A549 (cell line): ENCODE data around the gene NRXN3. TPM values are rescaled to one million over a fixed set of nuclear protein-coding genes. Genes with fewer than 3 reads are reported as not detected.
"Not testable (repeated sequence)": the region's sequence is repeated elsewhere in the genome, so short reads cannot be mapped to it uniquely, and the experiment has no call there.

Experiments used
- ATAC-seq, 2 experiments: fragments of 200-7000 bp in 1 of 2; fragments of >200 bp in 1 of 2; cut with Nextera tagmentation in 1 of 2; cut with Tn5 transposase in 1 of 2; 3 replicates each; pipeline versions ENCODE4 v1.8.0 to v1.9.1; 2018 to 2020; ENCODE audit warnings: mild to moderate bottlenecking in 1 of 2, moderate library complexity in 1 of 2
- CTCF ChIA-PET: fragments of 300-600 bp; sonication (Branson Sonifier 250); formaldehyde crosslinking; extraction: SDS; loops from one replicate; lab custom pipeline; 2021; ENCODE audit warnings: antibody characterized with exemption, inconsistent platforms; lab: Yijun Ruan, JAX
- POLR2A ChIA-PET: fragments of 350-600 bp; formaldehyde crosslinking; extraction: SDS; loops from one replicate; lab custom pipeline; 2021; ENCODE audit warnings: antibody characterized with exemption, inconsistent platforms; lab: Yijun Ruan, JAX
- DNase-seq, 2 experiments: peaks; one replicate each; pipeline versions ENCODE4 v3.0.0 to v3.0.0-alpha.2; 2011 to 2016; ENCODE audit warnings: low read depth in 1 of 2, low spot score in 1 of 2
- FAIRE-seq: peaks from 2 replicates; lab custom pipeline; 2011; peaks lifted over from hg19 to GRCh38; lab: Jason Lieb, UNC
- H3K27ac ChIP-seq, 2 experiments: fragments of >200 bp; sonication (Bioruptor Twin); formaldehyde crosslinking; 3 replicates each; pipeline ENCODE4 v1.5.1; 2016 to 2017
- H3K4me1 ChIP-seq: fragments of >200 bp; sonication (Bioruptor Twin); formaldehyde crosslinking; 3 replicates; pipeline ENCODE4 v1.6.1; 2016
- H3K4me2 ChIP-seq: fragments of >200 bp; sonication (Bioruptor Twin); formaldehyde crosslinking; 3 replicates; pipeline ENCODE4 v1.6.1; 2016
- H3K4me3 ChIP-seq: fragments of >200 bp; sonication (Bioruptor Twin); formaldehyde crosslinking; 3 replicates; pipeline ENCODE4 v1.5.1; 2016
- H3K9me3 ChIP-seq: fragments of >200 bp; sonication (Bioruptor Twin); formaldehyde crosslinking; 3 replicates; pipeline ENCODE4 v1.6.1; 2016
- CBX8 ChIP-seq: fragments of 200-600 bp; sonication (generic); IDR thresholded peaks from 2 replicates; pipeline ENCODE4 v1.6.1; 2016
- EP300 ChIP-seq, 2 experiments: fragments of >200 bp; sonication (Bioruptor Twin); formaldehyde crosslinking; IDR thresholded peaks; 2 replicates in 1 of 2; 3 replicates in 1 of 2; pipeline ENCODE4 v1.6.1; 2016 to 2017
- ESRRA ChIP-seq: fragments of 150-350 bp; IDR thresholded peaks from 2 replicates; pipeline ENCODE4 v1.6.1; 2014; ENCODE audit warnings: mild to moderate bottlenecking, low read length, borderline replicate concordance
- HOXB13 ChIP-seq: fragments of 250-450 bp; sonication (Bioruptor Pico); IDR thresholded peaks from 2 replicates; pipeline ENCODE4 v1.5.0; 2020; ENCODE audit warnings: low read depth, mild to moderate bottlenecking, moderate library complexity
- HOXB5 ChIP-seq: fragments of 250-450 bp; sonication (Bioruptor Pico); IDR thresholded peaks from 2 replicates; pipeline ENCODE4 v1.5.0; 2020; ENCODE audit warnings: mild to moderate bottlenecking, moderate library complexity
- JUNB ChIP-seq: fragments of >200 bp; sonication (Bioruptor Twin); formaldehyde crosslinking; IDR thresholded peaks from 2 replicates; pipeline ENCODE4 v1.6.1; 2016
- KDM1A ChIP-seq: fragments of 200-600 bp; sonication (generic); IDR thresholded peaks from 2 replicates; pipeline ENCODE4 v1.6.1; 2016; ENCODE audit warnings: low read depth, mild to moderate bottlenecking
- KDM5A ChIP-seq: fragments of 200-600 bp; sonication (generic); IDR thresholded peaks from 2 replicates; pipeline ENCODE4 v1.6.1; 2016; ENCODE audit warnings: antibody characterized with exemption, mild to moderate bottlenecking
- MYC ChIP-seq: IDR thresholded peaks from 2 replicates; pipeline ENCODE4 v1.6.1; 2012; ENCODE audit warnings: mild to moderate bottlenecking, inconsistent platforms, low read length, improper control_type of control experiment, borderline replicate concordance
- NPAS2 ChIP-seq: fragments of 250-450 bp; sonication (Bioruptor Pico); IDR thresholded peaks from 2 replicates; pipeline ENCODE4 v1.8.0; 2022; ENCODE audit warnings: mild to moderate bottlenecking, moderate library complexity, borderline replicate concordance
- PHF8 ChIP-seq: fragments of 200-600 bp; sonication (generic); IDR thresholded peaks from 2 replicates; pipeline ENCODE4 v1.6.1; 2016; ENCODE audit warnings: low read depth, mild to moderate bottlenecking, antibody characterized with exemption, moderate library complexity, borderline replicate concordance
- POLR2A ChIP-seq: IDR thresholded peaks from 2 replicates; pipeline ENCODE4 v1.6.1; 2012; ENCODE audit warnings: mild to moderate bottlenecking, low read length
- RFX5 ChIP-seq: fragments of 450-650 bp; IDR thresholded peaks from 2 replicates; pipeline ENCODE4 v1.7.1; 2014; ENCODE audit warnings: antibody characterized with exemption, mild to moderate bottlenecking, moderate library complexity
- SREBF2 ChIP-seq: fragments of 450-650 bp; IDR thresholded peaks from 2 replicates; pipeline ENCODE4 v1.6.1; 2014; ENCODE audit warnings: mild to moderate bottlenecking, moderate library complexity
- TP53 ChIP-seq: fragments of 250-450 bp; sonication (Bioruptor Pico); IDR thresholded peaks from 2 replicates; pipeline ENCODE4 v1.5.0; 2021; ENCODE audit warnings: mild to moderate bottlenecking, moderate library complexity
- ZNF302 ChIP-seq: fragments of 250-450 bp; sonication (Bioruptor Pico); IDR thresholded peaks from 2 replicates; pipeline ENCODE4 v1.9.0; 2021; ENCODE audit warnings: inconsistent platforms, mild to moderate bottlenecking, moderate library complexity
- ZSCAN20 ChIP-seq: fragments of 250-450 bp; sonication (Bioruptor Pico); IDR thresholded peaks from 2 replicates; pipeline ENCODE4 v1.8.0; 2022; ENCODE audit warnings: mild to moderate bottlenecking, moderate library complexity
- WGBS: methylation state at CpG from one replicate; pipeline ENCODE4 v1.1.6; 2017; ENCODE audit errors: missing lambda C conversion rate; 5-methylcytosine and 5-hydroxymethylcytosine counted together
- polyA plus RNA-seq, 4 experiments: library from polyadenylated mRNA; depleted of rRNA in 3 of 4; stranded (reverse); fragments of >200 nt; fragmentation: RNase III in 1 of 4; extraction: RNeasy Plus Mini Kit Qiagen cat#74134 plus additional on column Dnase treatment in 1 of 4; gene quantifications; 2 replicates in 3 of 4; 3 replicates in 1 of 4; pipeline ENCODE4 v1.2.3, GENCODE V29; 2011 to 2017
- TF ChIP-seq, protein P1 (sequence below): fragments of 200-600 bp; sonication (generic); IDR thresholded peaks from 2 replicates; pipeline ENCODE4 v1.6.1; 2016; ENCODE audit warnings: antibody characterized with exemption, mild to moderate bottlenecking, moderate library complexity
- TF ChIP-seq, protein P2 (sequence below): fragments of >200 bp; sonication (Bioruptor Twin); formaldehyde crosslinking; IDR thresholded peaks from 3 replicates; pipeline ENCODE4 v1.6.1; 2016
- TF ChIP-seq, protein P3 (sequence below): fragments of 250-450 bp; sonication (Bioruptor Pico); IDR thresholded peaks from 2 replicates; pipeline ENCODE4 v1.5.0; 2020; ENCODE audit warnings: low read depth, mild to moderate bottlenecking, moderate library complexity

Gene NRXN3
- polyA plus RNA-seq, 2 of the 4 experiments (the other 2 are of a cell fraction) = 0.62 to 2.3 TPM

DNA sequence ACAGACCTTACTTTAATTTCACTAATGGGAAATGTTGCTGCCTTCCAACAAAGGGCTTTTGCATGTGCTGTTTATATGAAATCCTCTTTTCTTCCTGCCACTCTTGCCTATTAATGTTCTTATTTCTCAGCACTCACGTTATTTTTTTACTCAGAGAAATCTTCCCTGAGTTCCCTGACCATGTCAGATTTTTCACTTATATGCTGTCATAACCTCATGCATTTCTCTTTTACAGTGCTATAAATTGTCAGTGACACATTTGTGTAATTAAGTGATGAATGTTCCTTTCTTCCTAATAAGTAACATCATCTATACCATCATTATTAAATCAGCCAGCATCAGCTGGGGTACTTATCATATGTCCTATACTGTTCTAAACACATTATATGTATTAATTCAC is 1597.1 kb downstream of the NRXN3 start:
- POLR2A ChIA-PET = no interaction called here
- 4% methylated on average over 1 of the region's 1 CpG for WGBS
- no peaks in the 10 kb centered on the region for H3K4me1 ChIP-seq
- H3K4me2 ChIP-seq = no peak overlapping the region
- CTCF ChIA-PET = no interaction called here
- ATAC-seq (no peak), FAIRE-seq (no peak), DNase-seq (no peak)
- no peak overlapping the region for H3K4me3 ChIP-seq
- TF ChIP-seq KDM5A = no peak
- no peak for TF ChIP-seq HOXB13 (CRISPR knock-in tag)
- no peak for TF ChIP-seq ZNF302 (CRISPR knock-in tag)
- TF ChIP-seq MYC = no peak
- no peak for TF ChIP-seq KDM1A
- TF ChIP-seq NPAS2 = no peak
- TF ChIP-seq SREBF2 = no peak
- TF ChIP-seq, protein P1, sequence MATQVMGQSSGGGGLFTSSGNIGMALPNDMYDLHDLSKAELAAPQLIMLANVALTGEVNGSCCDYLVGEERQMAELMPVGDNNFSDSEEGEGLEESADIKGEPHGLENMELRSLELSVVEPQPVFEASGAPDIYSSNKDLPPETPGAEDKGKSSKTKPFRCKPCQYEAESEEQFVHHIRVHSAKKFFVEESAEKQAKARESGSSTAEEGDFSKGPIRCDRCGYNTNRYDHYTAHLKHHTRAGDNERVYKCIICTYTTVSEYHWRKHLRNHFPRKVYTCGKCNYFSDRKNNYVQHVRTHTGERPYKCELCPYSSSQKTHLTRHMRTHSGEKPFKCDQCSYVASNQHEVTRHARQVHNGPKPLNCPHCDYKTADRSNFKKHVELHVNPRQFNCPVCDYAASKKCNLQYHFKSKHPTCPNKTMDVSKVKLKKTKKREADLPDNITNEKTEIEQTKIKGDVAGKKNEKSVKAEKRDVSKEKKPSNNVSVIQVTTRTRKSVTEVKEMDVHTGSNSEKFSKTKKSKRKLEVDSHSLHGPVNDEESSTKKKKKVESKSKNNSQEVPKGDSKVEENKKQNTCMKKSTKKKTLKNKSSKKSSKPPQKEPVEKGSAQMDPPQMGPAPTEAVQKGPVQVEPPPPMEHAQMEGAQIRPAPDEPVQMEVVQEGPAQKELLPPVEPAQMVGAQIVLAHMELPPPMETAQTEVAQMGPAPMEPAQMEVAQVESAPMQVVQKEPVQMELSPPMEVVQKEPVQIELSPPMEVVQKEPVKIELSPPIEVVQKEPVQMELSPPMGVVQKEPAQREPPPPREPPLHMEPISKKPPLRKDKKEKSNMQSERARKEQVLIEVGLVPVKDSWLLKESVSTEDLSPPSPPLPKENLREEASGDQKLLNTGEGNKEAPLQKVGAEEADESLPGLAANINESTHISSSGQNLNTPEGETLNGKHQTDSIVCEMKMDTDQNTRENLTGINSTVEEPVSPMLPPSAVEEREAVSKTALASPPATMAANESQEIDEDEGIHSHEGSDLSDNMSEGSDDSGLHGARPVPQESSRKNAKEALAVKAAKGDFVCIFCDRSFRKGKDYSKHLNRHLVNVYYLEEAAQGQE = no peak
- TF ChIP-seq PHF8 = no peak
- no peak for TF ChIP-seq EP300 (IDR thresholded peaks at IDR 0.05)
- TF ChIP-seq ESRRA = no peak
- no peak for TF ChIP-seq POLR2A
- no peak for TF ChIP-seq HOXB5 (CRISPR knock-in tag)
- TF ChIP-seq TP53 (CRISPR knock-in tag) = no peak
- no peak for TF ChIP-seq ZSCAN20 (CRISPR knock-in tag)
- TF ChIP-seq JUNB = no peak
- no peaks in the 10 kb centered on the region for H3K9me3 ChIP-seq
- no peak overlapping the region for H3K27ac ChIP-seq

DNA sequence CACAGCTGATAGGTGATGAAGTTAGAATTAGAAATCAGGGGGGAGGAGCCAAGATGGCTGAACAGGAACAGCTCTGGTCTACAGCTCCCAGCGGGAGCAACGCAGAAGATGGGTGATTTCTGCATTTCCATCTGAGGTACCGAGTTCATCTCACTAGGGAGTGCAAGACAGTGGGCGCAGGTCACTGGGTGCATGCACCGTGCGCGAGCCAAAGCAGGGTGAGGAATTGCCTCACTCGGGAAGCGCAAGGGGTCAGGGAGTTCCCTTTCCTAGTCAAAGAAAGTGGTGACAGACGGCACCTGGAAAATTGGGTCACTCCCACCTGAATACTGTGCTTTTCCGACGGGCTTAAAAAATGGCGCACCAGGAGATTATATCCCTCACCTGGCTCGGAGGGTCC is 1597.5 kb downstream of the NRXN3 start:
- H3K9me3 ChIP-seq, H3K4me1 ChIP-seq, CTCF ChIA-PET, DNase-seq, FAIRE-seq, POLR2A ChIA-PET, H3K27ac ChIP-seq, ATAC-seq, H3K4me3 ChIP-seq, H3K4me2 ChIP-seq: not testable (repeated sequence)
- 71% methylated on average over 12 of the region's 14 CpGs for WGBS

DNA sequence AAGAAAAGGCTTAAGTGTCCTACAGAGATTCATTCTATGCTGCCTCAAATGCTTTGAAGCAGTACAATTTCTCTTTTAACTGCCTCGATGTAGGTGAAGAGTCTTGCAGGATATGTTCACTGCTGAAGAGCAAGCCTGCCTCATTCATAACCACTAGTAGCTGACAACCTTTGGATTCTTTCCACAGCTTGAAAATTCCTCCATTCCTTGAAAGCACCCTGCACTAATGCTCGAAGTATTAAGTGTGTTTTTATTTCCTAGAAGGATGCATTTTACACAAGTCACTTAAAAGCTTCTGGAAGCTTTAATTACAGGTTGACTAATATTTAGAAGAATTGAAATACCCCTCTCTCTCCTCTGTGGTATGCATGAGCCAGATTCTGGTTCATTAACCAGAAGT is 1611.7 kb downstream of the NRXN3 start:
- ATAC-seq (no peak), FAIRE-seq (no peak), DNase-seq (no peak)
- Histone ChIP-seq H3K27ac (no peak overlapping the region), H3K4me2 (no peak overlapping the region), H3K4me1 (no peaks in the 10 kb centered on the region), H3K4me3 (no peak overlapping the region), H3K9me3 (no peaks in the 10 kb centered on the region)
- ChIA-PET CTCF (no interaction called here), POLR2A (no interaction called here)
- no peak for TF ChIP-seq EP300 (IDR thresholded peaks at IDR 0.05)
- TF ChIP-seq RFX5 = no peak
- no peak for TF ChIP-seq CBX8
- TF ChIP-seq ZNF302 (CRISPR knock-in tag) = no peak
- TF ChIP-seq TP53 (CRISPR knock-in tag) = no peak
- TF ChIP-seq, protein P2, sequence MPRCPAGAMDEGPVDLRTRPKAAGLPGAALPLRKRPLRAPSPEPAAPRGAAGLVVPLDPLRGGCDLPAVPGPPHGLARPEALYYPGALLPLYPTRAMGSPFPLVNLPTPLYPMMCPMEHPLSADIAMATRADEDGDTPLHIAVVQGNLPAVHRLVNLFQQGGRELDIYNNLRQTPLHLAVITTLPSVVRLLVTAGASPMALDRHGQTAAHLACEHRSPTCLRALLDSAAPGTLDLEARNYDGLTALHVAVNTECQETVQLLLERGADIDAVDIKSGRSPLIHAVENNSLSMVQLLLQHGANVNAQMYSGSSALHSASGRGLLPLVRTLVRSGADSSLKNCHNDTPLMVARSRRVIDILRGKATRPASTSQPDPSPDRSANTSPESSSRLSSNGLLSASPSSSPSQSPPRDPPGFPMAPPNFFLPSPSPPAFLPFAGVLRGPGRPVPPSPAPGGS = no peak
- TF ChIP-seq, protein P3, sequence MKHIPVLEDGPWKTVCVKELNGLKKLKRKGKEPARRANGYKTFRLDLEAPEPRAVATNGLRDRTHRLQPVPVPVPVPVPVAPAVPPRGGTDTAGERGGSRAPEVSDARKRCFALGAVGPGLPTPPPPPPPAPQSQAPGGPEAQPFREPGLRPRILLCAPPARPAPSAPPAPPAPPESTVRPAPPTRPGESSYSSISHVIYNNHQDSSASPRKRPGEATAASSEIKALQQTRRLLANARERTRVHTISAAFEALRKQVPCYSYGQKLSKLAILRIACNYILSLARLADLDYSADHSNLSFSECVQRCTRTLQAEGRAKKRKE (CRISPR knock-in tag) = no peak
- 0% methylated on average over 2 of the region's 2 CpGs for WGBS
